Measurements from ENCODE around the gene ARID1B. TPM values are rescaled to one million over a fixed set of nuclear protein-coding genes. Genes with fewer than 3 reads are reported as not detected.

ARID1B gene
- total and polyA plus RNA-seq, 7 donors: 8.1 to 61.1 (median 53.1) TPM

- TF ChIP-seq CTCF (IDR thresholded peaks at IDR 0.05): no peak
- Histone ChIP-seq H3K4me3 (no peak overlapping the region), H3K27ac (no peak overlapping the region), H3K9me3 (no peaks in the 10 kb centered on the region), H3K4me1 (peaks cover 6% of the 10 kb centered on the region), H3K36me3 (ENCODE audit: insufficient read depth in 1 of 2, low read depth in 1 of 2) (no peaks in the 10 kb centered on the region), H3K27me3 (ENCODE audit: insufficient read depth in 3 of 3, low read length in 2 of 3) (no peaks in the 10 kb centered on the region)
- 85 to 88% (median 86%) methylated on average over 20 of the region's 20 CpGs for WGBS, 3 donors
- intact Hi-C loops (cut with DNase I): no loop called here
- DNase-seq (no peak), ATAC-seq (no peak)
Observed at GRCh38 chr6:157217198-157217893, 440.2 kb downstream of the ARID1B start.

- ATAC-seq (no peak), DNase-seq (no peak)
- peaks cover 6% of the 10 kb centered on the region for H3K4me1 ChIP-seq
- no peaks in the 10 kb centered on the region for H3K27me3 ChIP-seq (ENCODE audit: insufficient read depth in 3 of 3, low read length in 2 of 3)
- no peak for TF ChIP-seq CTCF (IDR thresholded peaks at IDR 0.05)
- H3K9me3 ChIP-seq: no peaks in the 10 kb centered on the region
- no peak overlapping the region for H3K4me3 ChIP-seq
- no peak overlapping the region for H3K27ac ChIP-seq
- intact Hi-C loops (cut with DNase I): no loop called here
- WGBS, 3 donors: 89 to 94% (median 90%) methylated on average over 12 to 13 of the region's 13 CpGs
- H3K36me3 ChIP-seq (ENCODE audit: insufficient read depth in 1 of 2, low read depth in 1 of 2): no peaks in the 10 kb centered on the region
Observed at GRCh38 chr6:157217894-157218370, 440.8 kb downstream of the ARID1B start.

- no peaks in the 10 kb centered on the region for H3K36me3 ChIP-seq (ENCODE audit: insufficient read depth in 1 of 2, low read depth in 1 of 2)
- H3K4me3 ChIP-seq: no peak overlapping the region
- DNase-seq (peak in 1 of 2 donors; percentile 49), ATAC-seq (no peak)
- H3K9me3 ChIP-seq: no peaks in the 10 kb centered on the region
- no peak overlapping the region for H3K27ac ChIP-seq
- intact Hi-C loops (cut with DNase I): no loop called here
- no peaks in the 10 kb centered on the region for H3K27me3 ChIP-seq (ENCODE audit: insufficient read depth in 3 of 3, low read length in 2 of 3)
- H3K4me1 ChIP-seq: peaks cover 6% of the 10 kb centered on the region
- TF ChIP-seq CTCF (IDR thresholded peaks at IDR 0.05): no peak
- 90 to 93% (median 92%) methylated on average over 22 to 23 of the region's 23 CpGs for WGBS, 3 donors
Observed at GRCh38 chr6:157218371-157219198, 441.4 kb downstream of the ARID1B start.

DNA sequence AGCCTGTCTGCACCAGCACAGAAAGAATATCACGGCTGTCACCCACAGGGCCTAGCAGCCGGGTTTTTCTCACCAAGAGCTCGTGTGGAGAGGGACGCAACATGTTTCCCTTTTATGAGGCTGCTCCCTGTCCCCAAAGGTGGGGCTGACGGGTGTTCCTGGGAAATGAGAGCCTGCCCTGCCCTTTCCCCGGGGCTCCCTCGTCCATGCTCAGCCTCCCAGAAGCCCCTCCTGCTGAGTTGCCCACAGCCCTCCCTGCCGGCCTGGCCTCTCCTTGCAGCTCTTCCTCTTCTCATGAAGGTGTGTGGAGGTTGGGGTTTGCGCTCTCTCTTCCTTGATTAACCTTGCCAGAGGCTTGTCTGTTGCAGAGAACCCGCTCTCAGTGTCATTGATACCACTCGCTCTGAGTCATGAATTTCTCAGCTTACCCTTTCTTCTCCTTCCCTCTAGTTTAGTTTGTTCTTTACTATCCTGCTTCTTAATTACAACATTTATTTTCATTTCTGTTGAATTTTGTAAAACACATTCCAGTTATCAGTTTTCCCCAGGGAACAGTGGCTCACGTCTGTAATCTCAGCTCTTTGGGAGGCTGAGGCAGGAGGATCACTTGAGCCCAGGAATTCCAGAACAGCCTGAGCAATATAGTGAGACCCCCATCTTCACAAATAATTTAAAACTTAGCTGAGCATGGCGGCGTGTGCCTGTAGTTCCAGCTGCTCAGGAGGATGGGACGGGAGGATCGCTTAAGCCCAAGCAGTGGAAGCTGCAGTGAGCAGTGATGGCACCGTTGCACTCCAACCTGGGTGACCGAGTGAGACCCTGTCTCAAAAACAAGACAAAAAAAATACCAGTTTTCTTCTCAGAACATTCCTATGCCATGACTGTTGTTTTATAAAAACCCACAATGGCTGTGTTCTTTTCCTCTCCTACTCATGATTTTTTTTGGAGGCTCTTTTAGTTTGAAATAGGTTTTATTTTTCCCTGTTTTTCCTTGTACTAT, 442.3 kb downstream of the ARID1B start:
- H3K4me1 ChIP-seq: peaks cover 6% of the 10 kb centered on the region
- DNase-seq (no peak), ATAC-seq (no peak)
- intact Hi-C loops (cut with DNase I): no loop called here
- H3K9me3 ChIP-seq: no peaks in the 10 kb centered on the region
- no peaks in the 10 kb centered on the region for H3K36me3 ChIP-seq (ENCODE audit: insufficient read depth in 1 of 2, low read depth in 1 of 2)
- no peak for TF ChIP-seq CTCF (IDR thresholded peaks at IDR 0.05)
- H3K27me3 ChIP-seq (ENCODE audit: insufficient read depth in 3 of 3, low read length in 2 of 3): no peaks in the 10 kb centered on the region
- H3K27ac ChIP-seq: no peak overlapping the region
- no peak overlapping the region for H3K4me3 ChIP-seq
- WGBS, 3 donors: 85 to 92% (median 87%) methylated on average over 18 of the region's 18 CpGs
